ENCODE data around the gene ITPRID2. TPM values are rescaled to one million over a fixed set of nuclear protein-coding genes. Genes with fewer than 3 reads are reported as not detected.

Gene ITPRID2
- total and polyA plus RNA-seq, 10 of the 15 experiments (the other 5 are each of a cell fraction or from before 2014, with no cell fraction given), result 4.7 to 23.7 (median 13.1) TPM

DNA sequence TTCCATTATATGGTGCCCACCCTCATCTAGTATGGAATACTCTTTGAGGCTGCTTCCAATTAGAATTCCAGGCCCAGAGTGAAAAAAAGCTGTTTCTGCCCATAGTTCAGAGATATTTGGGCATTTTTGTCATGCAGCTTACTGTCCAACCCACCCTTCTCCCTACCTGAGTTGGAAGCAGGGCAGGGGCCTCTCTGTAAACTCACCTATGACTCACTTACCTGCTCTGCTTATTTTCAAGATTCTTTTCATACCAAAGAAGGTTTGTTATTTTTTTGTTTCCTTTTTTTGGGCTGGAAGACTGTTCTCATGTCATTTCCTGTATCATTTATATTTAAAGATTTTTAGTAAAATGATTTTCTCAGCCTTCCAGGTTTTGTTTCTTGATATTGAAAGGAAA, 55.7 kb downstream of the ITPRID2 start:
- Histone ChIP-seq H3K4me2 (ENCODE audit: control insufficient read depth, insufficient read depth) (no peak overlapping the region), H3K79me2 (ENCODE audit: control insufficient read depth, insufficient read depth, low read length) (no peaks in the 10 kb centered on the region), H3K4me3 (no peak overlapping the region), H3K27me3 (replicated peaks in 1 of 2; ENCODE audit: control insufficient read depth in 2 of 2, insufficient read depth in 2 of 2, low read length in 1 of 2) (0 out of 4 replicates have a peak, but pooled peaks cover 0 to 4% of the 10 kb centered on the region in 2 experiments), H3K27ac (ENCODE audit: control insufficient read depth, insufficient read depth) (no peak overlapping the region), H3K9me3 (replicated peaks; ENCODE audit: control insufficient read depth, insufficient read depth, low read length) (no peaks in the 10 kb centered on the region), H3K4me1 (ENCODE audit: control insufficient read depth, insufficient read depth, low read length) (no peaks in the 10 kb centered on the region), H3K36me3 (ENCODE audit: control insufficient read depth in 2 of 2, insufficient read depth in 2 of 2, low read length in 1 of 2) (no peaks in the 10 kb centered on the region), H4K20me1 (ENCODE audit: control insufficient read depth, insufficient read depth) (no peaks in the 10 kb centered on the region), H2AFZ (ENCODE audit: control insufficient read depth, low read depth, low read length) (no peak overlapping the region), H3K9ac (ENCODE audit: control insufficient read depth, insufficient read depth, low read length) (no peak overlapping the region)
- BruUV-seq (replicated peaks), result no TSS peak
- SMC1A ChIA-PET (ENCODE audit: uncharacterized antibody, unreplicated experiment), result no interaction called here
- POLR2A ChIA-PET, result no interaction called here
- RAD21 ChIA-PET (ENCODE audit: unreplicated experiment), result no interaction called here
- CTCF ChIA-PET, result interaction anchor here (0.5 kb wide), 1 partner anchor 40 kb away, joined by 3 read pairs; no protein-coding TSS in a partner anchor
- FAIRE-seq (no peak), DNase-seq (ENCODE audit: low read depth, low spot score) (no peak), ATAC-seq (no peak)
- no peak for TF ChIP-seq SMARCA5 (IDR thresholded peaks at IDR 0.05)
- no peak for TF ChIP-seq TAF1 (IDR thresholded peaks at IDR 0.05; ENCODE audit: borderline replicate concordance, low read depth, low read length)
- no peak for TF ChIP-seq ZNF622 (IDR thresholded peaks at IDR 0.05)
- no peak for TF ChIP-seq FOXK2 (IDR thresholded peaks at IDR 0.05)
- no peak for TF ChIP-seq RAD51 (IDR thresholded peaks at IDR 0.05)
- TF ChIP-seq ZBTB4 (CRISPR knock-in tag; IDR thresholded peaks at IDR 0.05), result no peak
- TF ChIP-seq ATF7 (IDR thresholded peaks at IDR 0.05; ENCODE audit: low read depth), result no peak
- no peak for TF ChIP-seq RFX5 (IDR thresholded peaks at IDR 0.05; ENCODE audit: low read depth, low read length)
- TF ChIP-seq ZNF207 (IDR thresholded peaks at IDR 0.05; ENCODE audit: borderline replicate concordance), result no peak
- TF ChIP-seq SMAD5 (IDR thresholded peaks at IDR 0.05; ENCODE audit: low read depth), result no peak
- TF ChIP-seq, protein P1, sequence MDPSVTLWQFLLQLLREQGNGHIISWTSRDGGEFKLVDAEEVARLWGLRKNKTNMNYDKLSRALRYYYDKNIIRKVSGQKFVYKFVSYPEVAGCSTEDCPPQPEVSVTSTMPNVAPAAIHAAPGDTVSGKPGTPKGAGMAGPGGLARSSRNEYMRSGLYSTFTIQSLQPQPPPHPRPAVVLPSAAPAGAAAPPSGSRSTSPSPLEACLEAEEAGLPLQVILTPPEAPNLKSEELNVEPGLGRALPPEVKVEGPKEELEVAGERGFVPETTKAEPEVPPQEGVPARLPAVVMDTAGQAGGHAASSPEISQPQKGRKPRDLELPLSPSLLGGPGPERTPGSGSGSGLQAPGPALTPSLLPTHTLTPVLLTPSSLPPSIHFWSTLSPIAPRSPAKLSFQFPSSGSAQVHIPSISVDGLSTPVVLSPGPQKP (IDR thresholded peaks at IDR 0.05; ENCODE audit: low read depth, low read length), result no peak
- TF ChIP-seq, protein P2, sequence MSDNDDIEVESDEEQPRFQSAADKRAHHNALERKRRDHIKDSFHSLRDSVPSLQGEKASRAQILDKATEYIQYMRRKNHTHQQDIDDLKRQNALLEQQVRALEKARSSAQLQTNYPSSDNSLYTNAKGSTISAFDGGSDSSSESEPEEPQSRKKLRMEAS (IDR thresholded peaks at IDR 0.05; ENCODE audit: low read depth, low read length), result no peak
- no peak for TF ChIP-seq BCL11A (IDR thresholded peaks at IDR 0.05; ENCODE audit: low read depth, low read length)
- no peak for TF ChIP-seq CHD2 (IDR thresholded peaks at IDR 0.05; ENCODE audit: borderline replicate concordance, low read depth, low read length)
- TF ChIP-seq BACH1 (IDR thresholded peaks at IDR 0.05; ENCODE audit: borderline replicate concordance), result no peak
- TF ChIP-seq RUNX3 (IDR thresholded peaks at IDR 0.05; ENCODE audit: low read length), result no peak
- no peak for TF ChIP-seq NKRF (conservative IDR thresholded peaks at IDR 0.05)
- no peak for TF ChIP-seq ZSCAN29 (IDR thresholded peaks at IDR 0.05)
- TF ChIP-seq CREB1 (IDR thresholded peaks at IDR 0.05; ENCODE audit: low read depth), result no peak
- in situ Hi-C loops (cut with MboI), result no loop called here
- intact Hi-C loops (cut with micrococcal nuclease; ENCODE audit: unreplicated experiment), result no loop called here
